ENCODE measurements around the gene UTP4. TPM values are rescaled to one million over a fixed set of nuclear protein-coding genes. Genes with fewer than 3 reads are reported as not detected.

The UTP4 gene
- total RNA-seq, 6 donors from 2014 or later = 10.9 to 38.8 (median 28.4) TPM

GRCh38 chr16:69094501-69094900 lies 37.9 kb upstream of the UTP4 start:
- no peaks in the 10 kb centered on the region for H3K36me3 ChIP-seq
- no peak for ATAC-seq (ENCODE audit: low FRiP score in 2 of 2)
- H3K27ac ChIP-seq = peak overlapping the region in 2 of 4 donors; percentile 53 to 64
- no peak for TF ChIP-seq POLR2A (IDR thresholded peaks at IDR 0.05)
- no peak for TF ChIP-seq EP300 (IDR thresholded peaks at IDR 0.05)
- no peak for TF ChIP-seq CTCF (IDR thresholded peaks at IDR 0.05)
- TF ChIP-seq POLR2AphosphoS5 (IDR thresholded peaks at IDR 0.05) = no peak
- no peak overlapping the region for H3K4me3 ChIP-seq
- no peaks in the 10 kb centered on the region for H3K9me3 ChIP-seq
- H3K4me1 ChIP-seq = peaks cover 6 to 21% (median 12%) of the 10 kb centered on the region in 4 donors
- WGBS, 2 donors = 74 to 75% methylated on average over 5 of the region's 5 CpGs
- no peak for DNase-seq
- H3K27me3 ChIP-seq = no peaks in the 10 kb centered on the region

GRCh38 chr16:69095193-69095592 lies 37.3 kb upstream of the UTP4 start:
- WGBS, 2 donors = 66 to 93% methylated on average over 4 to 6 of the region's 6 CpGs
- no peaks in the 10 kb centered on the region for H3K9me3 ChIP-seq
- peak overlapping the region in 2 of 4 donors; percentile 53 to 64 for H3K27ac ChIP-seq
- no peak for TF ChIP-seq EP300 (IDR thresholded peaks at IDR 0.05)
- TF ChIP-seq POLR2AphosphoS5 (IDR thresholded peaks at IDR 0.05) = peak in 1 of 2 donors; percentile 29
- no peaks in the 10 kb centered on the region for H3K36me3 ChIP-seq
- H3K4me3 ChIP-seq = no peak overlapping the region
- peak in 1 of 2 donors; percentile 88 for DNase-seq
- H3K27me3 ChIP-seq = no peaks in the 10 kb centered on the region
- H3K4me1 ChIP-seq = peaks cover under 1 to 17% (median 5%) of the 10 kb centered on the region in 4 donors
- peak; percentile 55 to 82 for ATAC-seq (ENCODE audit: low FRiP score in 2 of 2)

GRCh38 chr16:69100071-69100691 lies 32.3 kb upstream of the UTP4 start:
- TF ChIP-seq EP300 (IDR thresholded peaks at IDR 0.05) (no peak), POLR2A (IDR thresholded peaks at IDR 0.05) (peak in 1 of 4 donors; percentile 42), POLR2AphosphoS5 (IDR thresholded peaks at IDR 0.05) (no peak), CTCF (IDR thresholded peaks at IDR 0.05) (no peak)
- ATAC-seq (ENCODE audit: low FRiP score in 2 of 2) (peak; percentile 37 to 80), DNase-seq (peak in 1 of 2 donors; percentile 65)
- H3K27ac ChIP-seq = peak overlapping the region; percentile 57 to 86 (median 71)
- peaks cover 0 to 19% (median 8%) of the 10 kb centered on the region in 4 donors for H3K4me1 ChIP-seq
- no peaks in the 10 kb centered on the region for H3K36me3 ChIP-seq
- 49 to 57% methylated on average over 10 to 11 of the region's 11 CpGs for WGBS, 2 donors
- H3K27me3 ChIP-seq = no peaks in the 10 kb centered on the region
- peak overlapping the region in 3 of 4 donors; percentile 21 to 34 (median 31) for H3K4me3 ChIP-seq
- H3K9me3 ChIP-seq = no peaks in the 10 kb centered on the region

GRCh38 chr16:69105501-69106361 lies 26.7 kb upstream of the UTP4 start, which contains the start of gene HAS3:
HAS3 (plus strand) TSS chr16:69105653; CDS start chr16:69109396, 3,743 bp downstream.
- Histone ChIP-seq H3K4me1 (peaks cover 24 to 45% (median 31%) of the 10 kb centered on the region in 4 donors), H3K27me3 (peaks cover 0 to 19% (median 8%) of the 10 kb centered on the region in 4 donors), H3K9me3 (no peaks in the 10 kb centered on the region), H3K36me3 (peaks cover 6 to 16% (median 10%) of the 10 kb centered on the region in 4 donors), H3K27ac (peak within 1 kb of the TSS; percentile 32 to 72 (median 44)), H3K4me3 (peak within 1 kb of the TSS; percentile 45 to 67 (median 54))
- DNase-seq (peak; percentile 72 to 95), ATAC-seq (ENCODE audit: low FRiP score in 2 of 2) (peak; percentile 54 to 75)
- TF ChIP-seq POLR2A (IDR thresholded peaks at IDR 0.05) = peak in 1 of 4 donors; percentile 84
- TF ChIP-seq POLR2AphosphoS5 (IDR thresholded peaks at IDR 0.05) = peak in 1 of 2 donors; percentile 58
- TF ChIP-seq EP300 (IDR thresholded peaks at IDR 0.05) = no peak
- TF ChIP-seq CTCF (IDR thresholded peaks at IDR 0.05) = peak in 1 of 6 experiments; percentile 30
- 2% methylated on average over 7 to 25 of the region's 80 CpGs for WGBS, 2 donors
